T follicular helper cell (primary cell): ENCODE results near the gene CACNA1B.
"Not testable (repeated sequence)": the region's sequence is repeated elsewhere in the genome, so short reads cannot be mapped to it uniquely, and the experiment has no call there.

Experiments
- DNase-seq: peaks from one replicate; pipeline ENCODE4 v3.0.0-alpha.2; 2020; ENCODE audit warnings: low read depth

CACNA1B gene

GRCh38 chr9:138099803-138100598, 222.4 kb downstream of the CACNA1B start:
- DNase-seq: no peak

GRCh38 chr9:138100711-138101350, 223.2 kb downstream of the CACNA1B start:
- no peak for DNase-seq

- DNase-seq: no peak
Observed at GRCh38 chr9:138101444-138102234, 224.1 kb downstream of the CACNA1B start.

DNA sequence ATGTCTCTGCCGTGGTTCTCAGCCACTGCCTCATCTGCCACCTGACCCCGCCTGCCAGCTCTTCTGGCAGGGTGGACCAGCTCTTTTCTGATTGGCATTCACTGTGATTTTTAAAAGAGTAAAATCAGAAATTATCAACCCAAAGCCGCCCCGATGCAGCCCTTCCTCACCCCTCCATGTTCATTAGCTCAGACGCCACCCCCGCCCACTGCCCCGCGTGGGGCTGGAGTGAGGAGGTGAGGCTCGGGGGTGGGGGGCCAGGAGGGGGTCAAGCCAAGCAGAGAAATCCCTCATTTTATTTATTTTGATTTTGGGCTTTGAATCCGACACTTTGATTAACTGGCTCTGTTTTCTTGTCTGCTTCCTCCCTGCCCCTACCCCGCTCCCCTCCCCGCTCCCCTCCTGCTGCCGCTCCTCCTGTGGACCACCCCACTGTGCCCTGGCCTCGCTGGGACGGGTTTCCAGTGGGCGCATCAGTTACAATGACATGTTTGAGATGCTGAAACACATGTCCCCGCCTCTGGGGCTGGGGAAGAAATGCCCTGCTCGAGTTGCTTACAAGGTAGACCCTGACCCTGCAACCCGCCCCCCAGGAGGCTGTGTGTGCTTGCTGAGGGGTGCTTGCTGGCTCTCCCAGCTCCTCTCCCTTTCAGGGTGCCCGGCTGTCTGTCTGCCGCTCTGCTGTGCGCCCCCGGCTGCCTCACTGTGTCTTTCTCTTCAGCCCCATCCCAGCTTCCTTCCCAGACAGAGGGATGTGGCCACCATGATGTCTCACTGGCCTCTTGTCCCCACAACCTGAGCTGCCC, 224.9 kb downstream of the CACNA1B start:
- no peak for DNase-seq

GRCh38 chr9:138103111-138103848, 225.7 kb downstream of the CACNA1B start:
- no peak for DNase-seq

- no peak for DNase-seq
Observed at GRCh38 chr9:138103849-138104206, 226.2 kb downstream of the CACNA1B start.

GRCh38 chr9:138104251-138105122, 226.9 kb downstream of the CACNA1B start:
- DNase-seq: no peak

GRCh38 chr9:138105123-138105415, 227.5 kb downstream of the CACNA1B start:
- no peak for DNase-seq

GRCh38 chr9:138105561-138106505, 228.3 kb downstream of the CACNA1B start:
- no peak for DNase-seq

GRCh38 chr9:138107039-138107438, 229.5 kb downstream of the CACNA1B start:
- DNase-seq: not testable (repeated sequence)

GRCh38 chr9:138111607-138112006, 234.0 kb downstream of the CACNA1B start:
- DNase-seq: no peak

GRCh38 chr9:138112090-138112748, 234.6 kb downstream of the CACNA1B start:
- no peak for DNase-seq

DNA sequence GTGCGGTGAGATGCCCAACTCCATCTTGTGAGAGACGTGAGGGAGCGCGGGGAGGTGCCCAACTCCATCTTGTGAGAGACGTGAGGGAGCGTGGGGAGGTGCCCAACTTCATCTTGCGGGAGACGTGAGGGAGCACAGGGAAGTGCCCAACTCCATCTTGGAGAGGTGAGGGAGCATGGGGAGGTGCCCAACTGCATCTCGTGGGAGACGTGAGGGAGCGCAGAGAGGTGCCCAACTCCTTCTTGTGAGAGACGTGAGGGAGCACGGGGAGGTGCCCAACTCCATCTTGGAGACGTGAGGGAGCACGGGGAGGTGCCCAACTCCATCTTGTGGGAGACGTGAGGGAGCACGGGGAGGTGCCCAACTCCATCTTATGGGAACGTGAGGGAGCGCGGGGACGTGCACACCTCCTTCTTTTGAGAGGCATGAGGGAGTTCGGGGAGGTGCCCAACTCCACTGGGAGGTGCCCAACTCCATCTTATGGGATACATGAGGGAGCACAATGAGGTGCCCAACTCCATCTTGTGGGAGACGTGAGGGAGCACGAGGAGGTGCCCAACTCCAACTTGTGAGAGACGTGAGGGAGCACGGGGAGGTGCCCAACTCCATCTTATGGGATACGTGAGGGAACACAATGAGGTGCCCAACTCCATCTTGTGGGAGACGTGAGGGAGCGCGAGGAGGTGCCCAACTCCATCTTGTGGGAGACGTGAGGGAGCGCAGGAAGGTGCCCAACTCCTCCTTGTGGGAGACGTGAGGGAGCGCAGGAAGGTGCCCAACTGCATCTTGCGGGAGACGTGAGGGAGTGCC, 235.4 kb downstream of the CACNA1B start:
- DNase-seq: no peak

GRCh38 chr9:138113701-138114325, 236.2 kb downstream of the CACNA1B start:
- not testable (repeated sequence) for DNase-seq

- DNase-seq: no peak
Observed at GRCh38 chr9:138114501-138115245, 237.1 kb downstream of the CACNA1B start.

DNA sequence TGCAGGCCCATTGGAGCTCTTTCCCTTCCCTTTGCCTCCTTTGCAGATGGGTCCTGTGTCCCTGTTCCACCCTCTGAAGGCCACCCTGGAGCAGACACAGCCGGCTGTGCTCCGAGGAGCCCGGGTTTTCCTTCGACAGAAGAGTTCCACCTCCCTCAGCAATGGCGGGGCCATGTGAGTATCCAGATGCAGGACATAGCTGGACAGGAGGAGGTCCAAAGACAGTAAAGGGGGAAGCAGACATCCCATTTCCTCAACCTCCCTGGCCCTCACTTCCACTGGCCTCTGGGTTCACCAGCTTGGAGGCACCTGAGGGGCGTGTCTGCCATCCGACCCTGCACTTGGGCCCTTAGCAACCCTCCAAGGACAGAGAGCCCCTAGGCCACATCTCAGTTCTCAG, 237.9 kb downstream of the CACNA1B start:
- DNase-seq: no peak

DNA sequence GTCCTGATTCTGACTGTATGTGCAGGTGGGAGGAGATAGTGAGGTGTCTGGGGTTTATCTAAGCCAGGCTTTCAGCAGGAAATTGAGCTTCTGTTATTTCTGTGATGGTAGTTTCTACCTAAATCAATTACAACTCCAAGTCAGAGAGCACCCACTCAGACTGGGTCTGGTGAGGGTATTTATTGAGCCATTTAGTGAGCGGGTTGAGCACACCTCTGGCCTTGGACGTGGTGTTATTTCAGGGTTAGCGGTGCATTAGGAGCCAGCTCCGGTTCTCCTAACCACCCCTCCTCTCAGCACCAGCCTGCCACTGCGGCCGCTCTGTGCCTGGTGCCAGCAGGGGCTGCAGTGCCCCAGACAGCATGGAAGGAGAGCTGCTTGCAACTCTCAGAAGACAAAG, 238.9 kb downstream of the CACNA1B start:
- no peak for DNase-seq
